Karpas-422 (cell line): ENCODE results near the gene RHO. TPM values are rescaled to one million over a fixed set of nuclear protein-coding genes. Genes with fewer than 3 reads are reported as not detected.
"Not testable (repeated sequence)": the region's sequence is repeated elsewhere in the genome, so short reads cannot be mapped to it uniquely, and the experiment has no call there.

Experiments
- DNase-seq: peaks from one replicate; pipeline ENCODE4 v3.0.0-alpha.2; 2015
- H2AFZ ChIP-seq: fragments of 200-600 bp; sonication (generic); 2 replicates; pipeline ENCODE4 v1.6.1; 2014; ENCODE audit warnings: antibody characterized with exemption, low read length, mixed read lengths
- H3K27ac ChIP-seq: fragments of 200-600 bp; sonication (generic); 2 replicates; pipeline ENCODE4 v1.5.1; 2014; ENCODE audit warnings: mild to moderate bottlenecking, low read length, moderate library complexity
- H3K27me3 ChIP-seq: fragments of 200-600 bp; sonication (generic); 2 replicates; pipeline ENCODE4 v1.6.1; 2014; ENCODE audit warnings: low read length, mixed read lengths
- H3K36me3 ChIP-seq: fragments of 200-600 bp; sonication (generic); 2 replicates; pipeline ENCODE4 v1.6.1; 2014; ENCODE audit warnings: low read length, mixed read lengths; ENCODE audit not compliant: insufficient read depth
- H3K4me1 ChIP-seq: fragments of 200-600 bp; sonication (generic); 2 replicates; pipeline ENCODE4 v1.6.1; 2014; ENCODE audit warnings: mild to moderate bottlenecking, low read length, mixed read lengths
- H3K4me2 ChIP-seq: fragments of 200-600 bp; sonication (generic); 2 replicates; pipeline ENCODE4 v1.6.1; 2014; ENCODE audit warnings: low read length, low read depth, mild to moderate bottlenecking; ENCODE audit not compliant: poor library complexity, severe bottlenecking
- H3K4me3 ChIP-seq: fragments of 200-600 bp; sonication (generic); 2 replicates; pipeline ENCODE4 v1.5.1; 2014; ENCODE audit warnings: mild to moderate bottlenecking, antibody characterized with exemption, low read length, mixed read lengths
- H3K79me2 ChIP-seq: fragments of 200-600 bp; sonication (generic); 2 replicates; pipeline ENCODE4 v1.6.1; 2014; ENCODE audit warnings: mild to moderate bottlenecking, low read length, mixed read lengths
- H3K9ac ChIP-seq: fragments of 200-600 bp; sonication (generic); 2 replicates; pipeline ENCODE4 v1.6.0; 2014; ENCODE audit warnings: low read length
- H3K9me2 ChIP-seq: fragments of 200-600 bp; sonication (generic), shearing (Covaris generic); replicated peaks from 2 replicates; pipeline ENCODE4 v1.6.0; 2014; ENCODE audit warnings: mild to moderate bottlenecking, low read length, moderate library complexity; ENCODE audit not compliant: insufficient read depth
- H3K9me3 ChIP-seq: fragments of 300-700, 200-600 bp; sonication (generic); 2 replicates; pipeline ENCODE4 v1.6.1; 2014; ENCODE audit warnings: low read length, mixed read lengths
- H4K20me1 ChIP-seq: fragments of 200-600 bp; sonication (generic); 2 replicates; pipeline ENCODE4 v1.6.1; 2014; ENCODE audit warnings: mild to moderate bottlenecking, antibody characterized with exemption, low read length, low read depth; ENCODE audit not compliant: insufficient read depth
- total RNA-seq: library from RNA; depleted of rRNA; stranded (reverse); fragments of >200 nt; shearing (Covaris generic); gene quantifications from 2 replicates; pipeline ENCODE4 v1.2.3, GENCODE V29; 2014; ENCODE audit warnings: low replicate concordance; rRNA removed

The RHO gene
- not detected in 2 replicates for total RNA-seq

DNA sequence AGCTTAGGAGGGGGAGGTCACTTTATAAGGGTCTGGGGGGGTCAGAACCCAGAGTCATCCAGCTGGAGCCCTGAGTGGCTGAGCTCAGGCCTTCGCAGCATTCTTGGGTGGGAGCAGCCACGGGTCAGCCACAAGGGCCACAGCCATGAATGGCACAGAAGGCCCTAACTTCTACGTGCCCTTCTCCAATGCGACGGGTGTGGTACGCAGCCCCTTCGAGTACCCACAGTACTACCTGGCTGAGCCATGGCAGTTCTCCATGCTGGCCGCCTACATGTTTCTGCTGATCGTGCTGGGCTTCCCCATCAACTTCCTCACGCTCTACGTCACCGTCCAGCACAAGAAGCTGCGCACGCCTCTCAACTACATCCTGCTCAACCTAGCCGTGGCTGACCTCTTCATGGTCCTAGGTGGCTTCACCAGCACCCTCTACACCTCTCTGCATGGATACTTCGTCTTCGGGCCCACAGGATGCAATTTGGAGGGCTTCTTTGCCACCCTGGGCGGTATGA, at the start of gene RHO:
RHO (plus strand) TSS at position 51 of the 512 bp plus-strand sequence; CDS start at position 146, 95 bp downstream.
- no peak within 1 kb of the TSS for H3K9ac ChIP-seq
- H3K79me2 ChIP-seq = no peaks in the 10 kb centered on the region
- no peak within 1 kb of the TSS for H3K27ac ChIP-seq
- no peaks in the 10 kb centered on the region for H3K9me3 ChIP-seq
- no peak for DNase-seq
- no peak within 1 kb of the TSS for H2AFZ ChIP-seq
- no peak within 1 kb of the TSS for H3K4me3 ChIP-seq
- no peaks in the 10 kb centered on the region for H3K36me3 ChIP-seq
- H3K27me3 ChIP-seq = no peaks in the 10 kb centered on the region
- peaks cover 7% of the 10 kb centered on the region for H3K4me1 ChIP-seq
- no peaks in the 10 kb centered on the region for H4K20me1 ChIP-seq
- H3K4me2 ChIP-seq = no peak within 1 kb of the TSS
- H3K9me2 ChIP-seq = no peaks in the 10 kb centered on the region

DNA sequence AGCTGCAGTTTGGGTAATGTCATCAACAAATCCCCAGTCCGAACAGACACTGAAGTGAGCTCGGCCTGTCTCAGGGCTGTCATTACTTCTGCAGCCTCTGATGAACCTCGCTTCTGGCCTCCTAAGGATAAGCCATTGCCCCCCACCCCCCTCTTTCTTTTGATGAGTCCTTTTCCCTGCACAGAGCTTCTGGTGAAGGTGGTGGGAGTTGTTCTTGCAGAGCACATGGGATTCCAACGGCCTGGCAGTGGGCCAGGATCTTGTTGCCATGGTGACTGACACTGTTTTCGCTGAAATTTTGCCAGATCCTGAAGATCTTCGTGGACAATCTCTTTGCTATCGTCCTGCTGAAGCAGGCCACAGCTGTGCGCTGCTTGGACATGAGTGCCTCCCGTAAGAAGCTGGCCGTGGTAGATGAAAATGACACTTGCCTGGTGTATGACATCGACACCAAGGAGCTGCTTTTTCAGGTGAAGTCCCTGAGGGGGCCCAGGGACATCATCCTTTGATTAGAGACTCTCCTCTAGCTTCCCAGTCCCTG, 47.1 kb upstream of the RHO start:
- not testable (repeated sequence) for H3K4me1 ChIP-seq, H3K4me2 ChIP-seq, H3K9ac ChIP-seq, DNase-seq, H3K27me3 ChIP-seq, H3K9me2 ChIP-seq, H3K27ac ChIP-seq, H3K9me3 ChIP-seq, H3K79me2 ChIP-seq, H3K36me3 ChIP-seq, H4K20me1 ChIP-seq, H2AFZ ChIP-seq, H3K4me3 ChIP-seq

DNA sequence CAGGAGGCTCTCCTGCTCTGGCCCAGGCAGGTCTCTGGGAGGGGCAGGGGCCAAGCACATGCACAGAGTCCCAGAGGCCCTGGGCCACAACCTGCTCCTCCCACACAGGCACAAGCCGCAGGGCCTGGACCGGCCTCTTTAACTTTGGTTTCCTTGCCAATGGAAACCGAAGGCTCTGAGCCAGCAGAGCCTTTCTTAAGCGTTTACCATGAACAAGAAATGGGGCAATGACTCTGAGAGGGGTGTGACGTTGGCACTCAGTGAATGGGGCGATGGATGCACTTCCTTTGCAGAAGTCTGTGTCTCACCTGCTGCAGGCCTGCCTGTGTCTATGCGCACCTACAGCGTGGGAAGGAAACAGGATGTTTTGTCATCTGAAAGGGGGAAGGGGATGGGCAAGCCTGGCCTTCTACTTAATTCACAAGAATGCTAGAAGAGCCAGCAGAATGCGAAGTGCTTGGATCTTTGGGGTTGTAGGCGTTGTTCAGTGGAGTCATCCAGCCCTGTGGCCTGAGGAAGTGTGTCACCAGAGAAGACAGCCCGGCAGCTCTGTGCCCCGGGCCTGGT, 46.6 kb upstream of the RHO start:
- DNase-seq = no peak
- no peak overlapping the region for H3K4me3 ChIP-seq
- H3K9me2 ChIP-seq = no peaks in the 10 kb centered on the region
- no peaks in the 10 kb centered on the region for H4K20me1 ChIP-seq
- no peaks in the 10 kb centered on the region for H3K36me3 ChIP-seq
- no peaks in the 10 kb centered on the region for H3K27me3 ChIP-seq
- H3K4me2 ChIP-seq = no peak overlapping the region
- H3K9me3 ChIP-seq = no peaks in the 10 kb centered on the region
- no peak overlapping the region for H2AFZ ChIP-seq
- no peaks in the 10 kb centered on the region for H3K4me1 ChIP-seq
- H3K27ac ChIP-seq = no peak overlapping the region
- H3K9ac ChIP-seq = no peak overlapping the region
- H3K79me2 ChIP-seq = no peaks in the 10 kb centered on the region

DNA sequence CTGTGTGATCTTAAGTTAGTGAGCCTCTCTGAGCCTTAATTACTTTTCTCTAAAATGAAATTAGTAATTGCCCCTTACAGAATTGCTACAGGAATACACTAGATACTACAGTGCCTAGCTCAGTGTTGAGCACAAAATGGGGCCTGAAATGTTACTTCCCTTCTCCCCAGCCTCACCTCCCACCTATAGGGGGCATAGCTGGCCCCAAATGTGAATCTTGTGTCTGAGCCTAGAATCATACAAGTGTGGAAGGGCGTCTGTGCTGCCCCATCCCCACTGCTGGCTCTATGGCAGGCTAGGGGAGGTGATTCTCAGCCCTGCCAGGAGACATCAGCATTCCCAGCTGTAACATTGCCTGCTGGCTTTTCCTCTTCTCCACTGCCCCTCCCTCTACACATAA, 45.7 kb upstream of the RHO start:
- Histone ChIP-seq H4K20me1 (no peaks in the 10 kb centered on the region), H2AFZ (no peak overlapping the region), H3K79me2 (no peaks in the 10 kb centered on the region), H3K9ac (no peak overlapping the region), H3K27me3 (no peaks in the 10 kb centered on the region), H3K36me3 (no peaks in the 10 kb centered on the region), H3K9me2 (no peaks in the 10 kb centered on the region), H3K4me2 (no peak overlapping the region), H3K4me3 (no peak overlapping the region), H3K9me3 (no peaks in the 10 kb centered on the region), H3K4me1 (no peaks in the 10 kb centered on the region), H3K27ac (no peak overlapping the region)
- peak; percentile 74 for DNase-seq

DNA sequence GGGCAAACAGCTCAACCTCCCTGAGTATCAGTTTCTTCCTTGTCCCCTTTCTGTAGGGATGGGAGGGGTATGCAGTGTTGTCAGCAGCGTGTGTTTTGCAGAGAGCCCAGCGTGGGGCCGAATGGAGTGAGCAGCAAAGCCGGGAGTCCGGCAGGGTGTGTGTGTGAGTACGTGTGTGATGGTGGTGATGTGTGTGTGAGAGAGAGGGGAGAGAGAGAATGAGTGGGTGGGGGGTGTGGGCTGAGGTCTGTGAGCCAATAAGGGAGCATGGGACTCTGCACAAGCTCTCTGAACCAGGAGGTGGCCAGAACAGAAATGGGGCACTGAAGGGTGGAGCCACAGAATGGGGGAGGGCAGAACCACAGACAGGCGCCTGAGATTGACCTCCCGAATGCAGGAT, 44.6 kb upstream of the RHO start:
- no peaks in the 10 kb centered on the region for H3K36me3 ChIP-seq
- H3K27me3 ChIP-seq = no peaks in the 10 kb centered on the region
- no peaks in the 10 kb centered on the region for H3K9me3 ChIP-seq
- no peaks in the 10 kb centered on the region for H3K79me2 ChIP-seq
- H2AFZ ChIP-seq = no peak overlapping the region
- no peak overlapping the region for H3K9ac ChIP-seq
- H3K4me2 ChIP-seq = no peak overlapping the region
- no peaks in the 10 kb centered on the region for H4K20me1 ChIP-seq
- H3K27ac ChIP-seq = no peak overlapping the region
- no peak overlapping the region for H3K4me3 ChIP-seq
- no peaks in the 10 kb centered on the region for H3K9me2 ChIP-seq
- no peaks in the 10 kb centered on the region for H3K4me1 ChIP-seq
- DNase-seq = no peak

DNA sequence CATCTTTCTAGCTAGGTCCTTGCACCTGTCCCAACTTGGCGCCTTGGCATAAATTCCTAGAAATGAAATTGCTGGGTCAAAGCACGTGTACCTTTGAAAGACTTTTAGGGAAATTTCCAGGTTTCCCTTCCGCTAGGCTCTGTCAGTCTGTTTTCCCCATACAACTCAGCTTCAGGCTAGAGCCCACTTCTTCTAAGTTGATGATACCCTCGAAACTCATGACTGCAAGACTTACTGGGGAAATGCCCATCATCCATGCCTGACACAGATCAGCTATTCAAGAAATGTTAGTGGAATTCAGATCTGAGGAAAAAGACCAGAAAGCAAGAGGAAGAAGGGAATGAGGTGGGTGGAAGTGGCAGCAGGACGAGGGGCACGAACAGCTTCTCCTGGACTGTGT, 43.3 kb upstream of the RHO start:
- not testable (repeated sequence) for H3K4me2 ChIP-seq, H3K9me3 ChIP-seq, H3K4me3 ChIP-seq, DNase-seq, H3K79me2 ChIP-seq, H4K20me1 ChIP-seq, H2AFZ ChIP-seq, H3K4me1 ChIP-seq, H3K9ac ChIP-seq, H3K27ac ChIP-seq, H3K27me3 ChIP-seq, H3K9me2 ChIP-seq, H3K36me3 ChIP-seq

DNA sequence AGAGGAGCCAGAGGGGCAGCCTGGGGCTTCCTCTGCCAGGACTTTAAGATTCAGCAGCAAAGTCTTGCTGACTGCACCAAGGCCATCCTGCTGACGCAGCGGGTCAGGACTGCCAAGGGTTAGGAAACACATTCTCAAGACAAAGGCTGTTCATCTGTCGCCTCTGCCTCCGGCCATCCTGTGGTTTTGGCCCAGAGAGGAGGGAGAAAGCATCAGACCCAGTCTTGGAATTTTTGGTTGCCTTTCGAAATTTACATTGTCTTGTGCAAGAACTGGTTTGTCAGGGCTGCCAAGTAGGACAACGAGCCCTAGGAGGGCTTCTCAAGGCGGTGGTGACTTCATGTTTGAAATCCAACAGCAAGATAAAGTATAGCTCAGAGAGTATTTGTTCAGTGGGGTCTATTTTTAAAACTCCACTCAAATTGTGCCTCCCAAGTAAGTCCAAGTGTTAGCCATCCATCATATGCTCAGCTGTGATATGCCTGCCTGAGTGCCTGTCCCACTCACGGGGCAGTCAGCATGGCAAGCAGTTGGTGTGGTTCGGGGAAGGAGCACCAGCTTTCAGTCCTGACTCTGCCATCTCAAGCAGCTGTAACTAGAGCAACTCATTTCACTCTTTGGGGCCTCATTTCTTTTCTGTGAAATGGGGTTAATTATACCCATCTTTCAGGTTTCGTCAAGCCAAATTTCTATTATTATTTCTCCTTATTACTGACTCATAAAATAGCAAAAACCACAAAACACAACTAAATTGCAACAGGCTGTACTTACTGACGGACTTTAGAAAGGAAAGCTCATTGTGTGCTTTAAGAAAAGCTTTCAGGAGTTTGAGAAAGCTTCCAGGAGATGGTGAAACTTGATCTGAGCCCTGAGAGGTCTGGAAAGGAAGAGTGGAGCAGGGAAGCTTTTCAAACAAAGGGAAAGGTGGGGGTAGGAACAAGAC, 42.4 kb upstream of the RHO start:
- no peaks in the 10 kb centered on the region for H3K9me3 ChIP-seq
- no peak overlapping the region for H3K4me2 ChIP-seq
- no peak overlapping the region for H2AFZ ChIP-seq
- no peaks in the 10 kb centered on the region for H3K79me2 ChIP-seq
- H3K9ac ChIP-seq = no peak overlapping the region
- no peaks in the 10 kb centered on the region for H3K27me3 ChIP-seq
- H3K4me3 ChIP-seq = no peak overlapping the region
- H3K9me2 ChIP-seq = no peaks in the 10 kb centered on the region
- no peaks in the 10 kb centered on the region for H3K4me1 ChIP-seq
- DNase-seq = no peak
- H3K27ac ChIP-seq = no peak overlapping the region
- no peaks in the 10 kb centered on the region for H4K20me1 ChIP-seq
- no peaks in the 10 kb centered on the region for H3K36me3 ChIP-seq

DNA sequence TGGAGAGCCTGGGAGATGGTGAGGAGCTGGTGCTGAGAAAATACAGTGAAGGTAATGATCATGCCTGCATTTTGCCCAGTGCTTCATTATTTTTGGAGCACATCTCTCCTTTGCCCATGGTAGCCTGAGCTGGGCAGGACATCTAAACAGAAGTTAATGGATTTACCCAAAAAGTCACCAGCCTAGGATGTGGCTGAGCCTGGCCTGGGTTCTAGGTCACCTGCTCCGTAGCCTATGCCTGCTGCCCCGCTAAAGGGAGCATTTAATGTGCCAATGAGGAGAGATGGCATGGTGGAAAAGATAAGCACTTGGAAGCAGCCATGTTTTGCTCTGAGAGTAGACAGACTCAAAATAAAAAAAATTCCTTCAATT, 41.8 kb upstream of the RHO start:
- Histone ChIP-seq H2AFZ (no peak overlapping the region), H3K79me2 (no peaks in the 10 kb centered on the region), H3K9ac (no peak overlapping the region), H3K4me1 (no peaks in the 10 kb centered on the region), H3K27me3 (no peaks in the 10 kb centered on the region), H3K9me3 (no peaks in the 10 kb centered on the region), H3K4me2 (no peak overlapping the region), H3K9me2 (no peaks in the 10 kb centered on the region), H4K20me1 (no peaks in the 10 kb centered on the region), H3K36me3 (no peaks in the 10 kb centered on the region), H3K4me3 (no peak overlapping the region), H3K27ac (no peak overlapping the region)
- DNase-seq = no peak
